ENCODE measurements around the gene LGALS9.
"Not testable (repeated sequence)": the region's sequence is repeated elsewhere in the genome, so short reads cannot be mapped to it uniquely, and the experiment has no call there.

Gene LGALS9

DNA sequence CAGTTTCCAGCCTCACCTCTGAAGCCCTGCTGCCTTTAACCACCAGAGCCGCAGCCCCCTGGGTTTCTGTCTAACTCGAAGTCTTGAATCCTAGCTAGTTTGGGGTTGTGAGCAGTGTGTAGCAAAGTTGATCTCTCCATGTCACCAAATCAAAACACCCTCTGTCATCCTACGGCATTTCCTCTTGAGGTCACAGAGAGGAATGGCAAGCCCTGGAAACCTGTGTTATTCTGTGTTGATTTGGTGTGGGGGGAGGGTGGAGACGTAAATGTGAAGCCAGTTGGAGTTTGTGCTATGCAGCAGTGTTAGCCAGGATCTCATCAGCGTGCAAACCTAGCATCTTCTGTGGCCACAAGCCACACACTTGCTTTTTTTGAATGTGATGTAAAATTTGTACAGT is 5.1 kb upstream of the LGALS9 start:
- ChIA-PET CTCF (interaction anchor here (0.7 to 4.1 kb wide), 3 partner anchors 9 to 29 kb away, joined by 3 to 17 read pairs (median 4); no protein-coding TSS in a partner anchor), POLR2A (no interaction called here)
- no peak for TF ChIP-seq CTCF (IDR thresholded peaks at IDR 0.05; ENCODE audit: insufficient read depth, low read length, missing control alignments)
- no peak overlapping the region for H3K4me3 ChIP-seq (ENCODE audit: low read depth, low read length)
- no peak for DNase-seq (ENCODE audit: low read depth, low spot score)

- no peak for DNase-seq (ENCODE audit: low read depth, low spot score)
- no peak overlapping the region for H3K4me3 ChIP-seq (ENCODE audit: low read depth, low read length)
- TF ChIP-seq CTCF (IDR thresholded peaks at IDR 0.05; ENCODE audit: insufficient read depth, low read length, missing control alignments): no peak
- POLR2A ChIA-PET: no interaction called here
- CTCF ChIA-PET: no interaction called here
These were observed 3.5 kb upstream of the LGALS9 start for GRCh38 chr17:27627514-27627913.

GRCh38 chr17:27628376-27628775 is 2.6 kb upstream of the LGALS9 start:
- no peak for TF ChIP-seq CTCF (IDR thresholded peaks at IDR 0.05; ENCODE audit: insufficient read depth, low read length, missing control alignments)
- no peak for DNase-seq (ENCODE audit: low read depth, low spot score)
- CTCF ChIA-PET: no interaction called here
- POLR2A ChIA-PET: no interaction called here
- no peak overlapping the region for H3K4me3 ChIP-seq (ENCODE audit: low read depth, low read length)

DNA sequence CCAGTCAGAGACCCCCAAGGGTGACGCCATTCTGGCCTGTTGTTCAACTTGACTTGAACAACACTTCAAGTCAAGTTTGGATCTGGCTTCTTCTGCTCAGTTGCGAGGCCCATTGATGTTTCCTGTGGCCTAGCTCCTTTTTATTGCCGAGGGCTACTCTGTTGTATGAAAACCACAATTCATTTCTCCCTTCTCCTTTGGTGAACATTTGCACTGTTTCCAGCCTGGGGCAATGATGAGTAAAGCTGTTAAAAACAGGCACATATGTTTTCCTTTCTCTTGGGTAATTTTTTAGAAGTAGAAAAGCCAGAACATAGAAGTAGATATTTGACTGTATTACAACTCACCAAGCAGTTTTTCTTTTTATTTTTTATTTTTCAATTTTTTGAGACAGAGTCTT is 1.7 kb upstream of the LGALS9 start:
- POLR2A ChIA-PET; DNase-seq (ENCODE audit: low read depth, low spot score); H3K4me3 ChIP-seq (ENCODE audit: low read depth, low read length): not testable (repeated sequence)
- CTCF ChIA-PET: interaction anchor here (1.0 to 1.3 kb wide), 2 partner anchors 21 to 28 kb away, joined by 3 to 4 read pairs; no protein-coding TSS in a partner anchor

- DNase-seq (ENCODE audit: low read depth, low spot score): no peak
- no peak for TF ChIP-seq CTCF (IDR thresholded peaks at IDR 0.05; ENCODE audit: insufficient read depth, low read length, missing control alignments)
- CTCF ChIA-PET: interaction anchor here (4.8 kb wide), 1 partner anchor 20 kb away, joined by 28 read pairs; no protein-coding TSS in a partner anchor
- POLR2A ChIA-PET: no interaction called here
- no peak overlapping the region for H3K4me3 ChIP-seq (ENCODE audit: low read depth, low read length)
These were observed 398 bp downstream of the LGALS9 start for GRCh38 chr17:27631411-27631760.

- no peak overlapping the region for H3K4me3 ChIP-seq (ENCODE audit: low read depth, low read length)
- CTCF ChIA-PET: interaction anchor here (0.9 to 4.8 kb wide), 5 partner anchors 16 to 278 kb away, joined by 3 to 28 read pairs (median 6); no protein-coding TSS in a partner anchor
- no peak for TF ChIP-seq CTCF (IDR thresholded peaks at IDR 0.05; ENCODE audit: insufficient read depth, low read length, missing control alignments)
- no peak for DNase-seq (ENCODE audit: low read depth, low spot score)
- POLR2A ChIA-PET: no interaction called here
These were observed 1.1 kb downstream of the LGALS9 start for GRCh38 chr17:27631897-27632725.

GRCh38 chr17:27632766-27633165 is 1.8 kb downstream of the LGALS9 start:
- DNase-seq (ENCODE audit: low read depth, low spot score); POLR2A ChIA-PET; H3K4me3 ChIP-seq (ENCODE audit: low read depth, low read length): not testable (repeated sequence)
- CTCF ChIA-PET: interaction anchor here (0.9 to 4.8 kb wide), 7 partner anchors 16 to 279 kb away, joined by 3 to 28 read pairs (median 6); no protein-coding TSS in a partner anchor

Measured in AG04449 (cell line).